H1 (cell line): ENCODE results near the gene SPEM3.
"Not testable (repeated sequence)": the region's sequence is repeated elsewhere in the genome, so short reads cannot be mapped to it uniquely, and the experiment has no call there.

Experiments
- CEBPB ChIP-seq: IDR thresholded peaks from 2 replicates; pipeline ENCODE4 v1.6.1; 2012; ENCODE audit warnings: low read depth, low read length
- CHD2 ChIP-seq: IDR thresholded peaks from 2 replicates; pipeline ENCODE4 v1.6.1; 2012; ENCODE audit warnings: low read length, improper control_type of control experiment
- CTCF ChIP-seq, 3 experiments: IDR thresholded peaks; 1 replicate in 2 of 3; 2 replicates in 1 of 3; pipeline versions ENCODE4 v1.5.1 to v1.6.1; 2011; ENCODE audit warnings: low read length in 3 of 3, mild to moderate bottlenecking in 3 of 3, inconsistent platforms in 2 of 3, low read depth in 1 of 3, moderate library complexity in 1 of 3; ENCODE audit not compliant: insufficient read depth in 1 of 3; ENCODE audit errors: control extremely low read depth in 1 of 3
- EZH2 ChIP-seq: fragments of 200-600 bp; sonication (generic); IDR thresholded peaks from 2 replicates; pipeline ENCODE4 v1.7.1; 2012; ENCODE audit warnings: low read depth, mild to moderate bottlenecking, moderate library complexity, low read length, inconsistent platforms; ENCODE audit not compliant: severe bottlenecking
- POLR2A ChIP-seq, 2 experiments: IDR thresholded peaks; 1 replicate in 1 of 2; 2 replicates in 1 of 2; pipeline ENCODE4 v1.6.1; 2011; ENCODE audit warnings: low read depth in 2 of 2, low read length in 2 of 2, mild to moderate bottlenecking in 2 of 2; ENCODE audit errors: control extremely low read depth in 1 of 2
- POLR2AphosphoS5 ChIP-seq: IDR thresholded peaks from 2 replicates; pipeline ENCODE4 v1.6.1; 2011; ENCODE audit warnings: low read depth, low read length
- SIN3A ChIP-seq, 2 experiments: IDR thresholded peaks in 1 of 2; conservative IDR thresholded peaks in 1 of 2; 2 replicates each; pipeline ENCODE4 v1.6.1; 2011 to 2012; ENCODE audit warnings: low read length in 2 of 2, improper control_type of control experiment in 1 of 2, low read depth in 1 of 2, mild to moderate bottlenecking in 1 of 2
- SP1 ChIP-seq: IDR thresholded peaks from 2 replicates; pipeline ENCODE4 v1.6.1; 2011; ENCODE audit warnings: low read depth, low read length
- YY1 ChIP-seq: IDR thresholded peaks from 2 replicates; pipeline ENCODE4 v1.6.1; 2011; ENCODE audit warnings: low read depth, mild to moderate bottlenecking, low read length
- ZNF274 ChIP-seq: IDR thresholded peaks from 2 replicates; pipeline ENCODE4 v1.7.0; 2012; ENCODE audit warnings: low read length, borderline replicate concordance; ENCODE audit errors: extremely low read depth

- not testable (repeated sequence) for TF ChIP-seq POLR2AphosphoS5; SP1; POLR2A (IDR thresholded peaks at IDR 0.05; ENCODE audit: control extremely low read depth in 1 of 2, low read depth in 2 of 2, low read length in 2 of 2); SIN3A (conservative IDR thresholded peaks at IDR 0.05 in 1 of 2, IDR thresholded peaks at IDR 0.05 in 1 of 2; ENCODE audit: low read depth in 1 of 2, low read length in 2 of 2); CHD2; CEBPB; YY1; EZH2; CTCF (IDR thresholded peaks at IDR 0.05; ENCODE audit: control extremely low read depth in 1 of 3, insufficient read depth in 1 of 3, low read depth in 1 of 3, low read length in 3 of 3); ZNF274
Observed at GRCh38 chr17:7474767-7475166, 46.1 kb downstream of the SPEM3 start.
